H9 (cell line): ENCODE data around the gene ADRB1. TPM values are rescaled to one million over a fixed set of nuclear protein-coding genes. Genes with fewer than 3 reads are reported as not detected.

Experiments
- DNase-seq: peaks from one replicate; pipeline ENCODE4 v3.0.0-alpha.2; 2017
- H2AFZ ChIP-seq: one replicate; pipeline ENCODE4 v1.6.1; 2013; ENCODE audit warnings: mild to moderate bottlenecking, low read length, control low read depth, moderate library complexity
- H2AK5ac ChIP-seq: 2 replicates; pipeline ENCODE4 v1.6.1; 2013; ENCODE audit warnings: low read length, control low read depth, mixed read lengths; ENCODE audit not compliant: insufficient read length
- H2BK120ac ChIP-seq: one replicate; pipeline ENCODE4 v1.6.1; 2013; ENCODE audit warnings: low read depth, mild to moderate bottlenecking, low read length, control low read depth, inconsistent platforms; ENCODE audit not compliant: poor library complexity, severe bottlenecking
- H2BK12ac ChIP-seq: 2 replicates; pipeline ENCODE4 v1.6.1; 2013; ENCODE audit warnings: low read length, control low read depth, mixed read lengths, low read depth; ENCODE audit not compliant: insufficient read length
- H2BK15ac ChIP-seq: 2 replicates; pipeline ENCODE4 v1.6.1; 2013; ENCODE audit warnings: low read depth, low read length, control low read depth
- H2BK20ac ChIP-seq: one replicate; pipeline ENCODE4 v1.6.1; 2013; ENCODE audit warnings: low read depth, mild to moderate bottlenecking, low read length, control low read depth, inconsistent platforms; ENCODE audit not compliant: poor library complexity, severe bottlenecking
- H2BK5ac ChIP-seq: 2 replicates; pipeline ENCODE4 v1.6.1; 2013; ENCODE audit warnings: low read length, control low read depth, mixed read lengths; ENCODE audit not compliant: insufficient read length
- H3K14ac ChIP-seq: 2 replicates; pipeline ENCODE4 v1.6.1; 2013; ENCODE audit warnings: low read length, control low read depth; ENCODE audit not compliant: insufficient read depth
- H3K18ac ChIP-seq: 2 replicates; pipeline ENCODE4 v1.6.1; 2013; ENCODE audit warnings: low read depth, mild to moderate bottlenecking, mixed read lengths, low read length, control low read depth; ENCODE audit not compliant: insufficient read length
- H3K23ac ChIP-seq: 2 replicates; pipeline ENCODE4 v1.6.1; 2013; ENCODE audit warnings: low read length, control low read depth, mixed read lengths, low read depth; ENCODE audit not compliant: insufficient read length
- H3K23me2 ChIP-seq: 2 replicates; pipeline ENCODE4 v1.6.1; 2013; ENCODE audit warnings: low read depth, mild to moderate bottlenecking, mixed read lengths, low read length, control low read depth; ENCODE audit not compliant: insufficient read length, poor library complexity, severe bottlenecking
- H3K27ac ChIP-seq: 2 replicates; pipeline ENCODE4 v1.5.1; 2013; ENCODE audit warnings: low read length, control low read depth, mixed read lengths, low read depth; ENCODE audit not compliant: insufficient read length
- H3K27me3 ChIP-seq: 2 replicates; pipeline ENCODE4 v1.6.1; 2013; ENCODE audit warnings: low read length, control low read depth, inconsistent platforms; ENCODE audit not compliant: insufficient read depth
- H3K4ac ChIP-seq: 2 replicates; pipeline ENCODE4 v1.6.1; 2013; ENCODE audit warnings: low read depth, mild to moderate bottlenecking, control low read depth, inconsistent platforms, low read length, moderate library complexity
- H3K4me1 ChIP-seq: 2 replicates; pipeline ENCODE4 v1.6.1; 2013; ENCODE audit warnings: low read length, control low read depth, inconsistent platforms; ENCODE audit not compliant: insufficient read depth
- H3K4me2 ChIP-seq: 2 replicates; pipeline ENCODE4 v1.6.1; 2013; ENCODE audit warnings: low read length, control low read depth, mixed read lengths; ENCODE audit not compliant: insufficient read length, insufficient read depth
- H3K56ac ChIP-seq: 2 replicates; pipeline ENCODE4 v1.6.1; 2013; ENCODE audit warnings: low read depth, mild to moderate bottlenecking, mixed read lengths, low read length, control low read depth; ENCODE audit not compliant: insufficient read length
- H3K79me1 ChIP-seq: 2 replicates; pipeline ENCODE4 v1.6.1; 2013; ENCODE audit warnings: low read depth, mild to moderate bottlenecking, moderate library complexity, low read length, control low read depth, inconsistent platforms; ENCODE audit not compliant: insufficient read depth, poor library complexity, severe bottlenecking
- H3K79me2 ChIP-seq: 2 replicates; pipeline ENCODE4 v1.6.1; 2013; ENCODE audit warnings: low read length, control low read depth, inconsistent platforms; ENCODE audit not compliant: insufficient read depth
- H3K9ac ChIP-seq: 2 replicates; pipeline ENCODE4 v1.6.1; 2013; ENCODE audit warnings: low read length, control low read depth, mixed read lengths; ENCODE audit not compliant: insufficient read length; ENCODE audit errors: extremely low read depth
- H3K9me3 ChIP-seq: one replicate; pipeline ENCODE4 v1.6.1; 2013; ENCODE audit warnings: low read depth, low read length, inconsistent platforms; ENCODE audit not compliant: control insufficient read depth
- H3T11ph ChIP-seq: one replicate; pipeline ENCODE4 v1.6.1; 2013; ENCODE audit warnings: mild to moderate bottlenecking, low read length, control low read depth, inconsistent platforms
- H4K20me1 ChIP-seq: one replicate; pipeline ENCODE4 v1.6.1; 2013; ENCODE audit not compliant: control insufficient read depth, insufficient read length, insufficient read depth
- H4K5ac ChIP-seq: 2 replicates; pipeline ENCODE4 v1.6.1; 2013; ENCODE audit warnings: low read depth, mild to moderate bottlenecking, mixed read lengths, low read length, control low read depth; ENCODE audit not compliant: insufficient read length
- H4K8ac ChIP-seq: replicated peaks from 2 replicates; pipeline ENCODE4 v1.6.1; 2013; ENCODE audit warnings: low read length, control low read depth, mixed read lengths, low read depth; ENCODE audit not compliant: insufficient read length
- H4K91ac ChIP-seq: 2 replicates; pipeline ENCODE4 v1.6.1; 2013; ENCODE audit warnings: low read depth, mild to moderate bottlenecking, moderate library complexity, mixed read lengths, low read length, control low read depth; ENCODE audit not compliant: insufficient read length
- H3K27ac Mint-ChIP-seq, 3 experiments: 2 replicates in 2 of 3; 3 replicates in 1 of 3; pipeline ENCODE4 v1.8.0; 2020 to 2021; ENCODE audit warnings: mixed read lengths in 3 of 3, mild to moderate bottlenecking in 1 of 3, moderate library complexity in 1 of 3
- H3K27me3 Mint-ChIP-seq: 2 replicates; pipeline ENCODE4 v1.8.0; 2021; ENCODE audit warnings: low read depth, mild to moderate bottlenecking, moderate library complexity, mixed read lengths
- H3K36me3 Mint-ChIP-seq, 3 experiments: 2 replicates in 2 of 3; 3 replicates in 1 of 3; pipeline ENCODE4 v1.8.0; 2020 to 2021; ENCODE audit warnings: low read depth in 3 of 3, mixed read lengths in 3 of 3; ENCODE audit not compliant: insufficient read depth in 1 of 3
- H3K4me1 Mint-ChIP-seq, 2 experiments: 2 replicates each; pipeline ENCODE4 v1.8.0; 2020; ENCODE audit warnings: mixed read lengths in 2 of 2
- H3K4me3 Mint-ChIP-seq, 2 experiments: 2 replicates in 1 of 2; 3 replicates in 1 of 2; pipeline ENCODE4 v1.8.0; 2020 to 2021; ENCODE audit warnings: mild to moderate bottlenecking in 2 of 2, mixed read lengths in 2 of 2, moderate library complexity in 1 of 2
- H3K9me3 Mint-ChIP-seq, 2 experiments: 2 replicates in 1 of 2; 3 replicates in 1 of 2; pipeline ENCODE4 v1.8.0; 2020; ENCODE audit warnings: mild to moderate bottlenecking in 2 of 2, mixed read lengths in 2 of 2, moderate library complexity in 1 of 2
- WGBS: extraction: QIAGEN DNeasy Blood & Tissue Kit; methylation state at CpG from one replicate; pipeline ENCODE4 v1.1.7; 2013; ENCODE audit warnings: missing lambda C conversion rate, low lambda C conversion rate, mixed read lengths; ENCODE audit not compliant: insufficient read length; ENCODE audit errors: extremely low coverage; 5-methylcytosine and 5-hydroxymethylcytosine counted together
- total RNA-seq: library from RNA; stranded (reverse); gene quantifications from 2 replicates; pipeline ENCODE4 v1.2.1, GENCODE V29; 2021
- TF ChIP-seq, protein P1 (sequence below): fragments of 200-600 bp; sonication (generic); conservative IDR thresholded peaks from 3 replicates; pipeline ENCODE4 v1.8.0; 2021; ENCODE audit warnings: antibody characterized with exemption, mild to moderate bottlenecking

The ADRB1 gene
- total RNA-seq, 1 experiment from 2014 or later: 0.13 TPM

DNA sequence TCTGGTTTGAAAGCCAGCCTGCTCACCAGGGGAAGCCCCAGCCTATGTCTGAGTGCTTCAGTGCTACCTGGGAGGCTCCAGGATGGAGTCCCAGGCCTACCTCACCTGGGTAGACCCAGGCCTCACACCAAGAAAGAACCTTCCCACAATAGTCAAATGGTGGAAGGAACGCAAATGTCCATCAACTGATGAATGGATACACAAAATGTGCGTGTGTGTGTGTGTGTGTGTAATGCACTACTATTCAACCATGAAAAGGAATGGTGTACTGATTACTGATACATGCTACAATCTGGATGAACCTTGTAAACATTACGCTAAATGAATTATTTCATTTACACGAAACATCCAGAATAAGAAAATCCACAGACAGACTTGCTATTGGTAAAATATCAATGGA is 15.2 kb upstream of the ADRB1 start:
- Histone ChIP-seq H3K23ac (no peak overlapping the region), H2BK20ac (no peak overlapping the region), H2BK120ac (no peak overlapping the region), H4K91ac (no peak overlapping the region), H3K4me2 (no peak overlapping the region), H2BK5ac (no peak overlapping the region), H4K5ac (no peak overlapping the region), H4K8ac (no peak overlapping the region), H3K4ac (no peak overlapping the region), H3K79me2 (no peaks in the 10 kb centered on the region), H2BK12ac (no peak overlapping the region), H3K23me2 (no peaks in the 10 kb centered on the region), H3K56ac (no peak overlapping the region), H3K79me1 (no peaks in the 10 kb centered on the region), H2BK15ac (no peak overlapping the region), H3T11ph (no peak overlapping the region), H3K27me3 (no peaks in the 10 kb centered on the region; the same call in 1 of the 2 replicates), H3K4me1 (no peaks in the 10 kb centered on the region), H4K20me1 (no peaks in the 10 kb centered on the region), H3K9me3 (no peaks in the 10 kb centered on the region), H2AK5ac (no peak overlapping the region), H2AFZ (no peak overlapping the region), H3K18ac (no peak overlapping the region), H3K27ac (no peak overlapping the region), H3K9ac (no peak overlapping the region), H3K14ac (no peak overlapping the region)
- no CpG with 5 or more reads among the region's 4 CpGs for WGBS
- Mint-ChIP-seq H3K36me3 (no peaks in the 10 kb centered on the region), H3K27me3 (peaks cover 8% of the 10 kb centered on the region), H3K4me1 (peaks cover 0 to 6% of the 10 kb centered on the region in 2 experiments; a peak in 3 of 4 replicates), H3K27ac (no peak overlapping the region), H3K4me3 (no peak overlapping the region), H3K9me3 (no peaks in the 10 kb centered on the region)
- DNase-seq: no peak
- TF ChIP-seq, protein P1, sequence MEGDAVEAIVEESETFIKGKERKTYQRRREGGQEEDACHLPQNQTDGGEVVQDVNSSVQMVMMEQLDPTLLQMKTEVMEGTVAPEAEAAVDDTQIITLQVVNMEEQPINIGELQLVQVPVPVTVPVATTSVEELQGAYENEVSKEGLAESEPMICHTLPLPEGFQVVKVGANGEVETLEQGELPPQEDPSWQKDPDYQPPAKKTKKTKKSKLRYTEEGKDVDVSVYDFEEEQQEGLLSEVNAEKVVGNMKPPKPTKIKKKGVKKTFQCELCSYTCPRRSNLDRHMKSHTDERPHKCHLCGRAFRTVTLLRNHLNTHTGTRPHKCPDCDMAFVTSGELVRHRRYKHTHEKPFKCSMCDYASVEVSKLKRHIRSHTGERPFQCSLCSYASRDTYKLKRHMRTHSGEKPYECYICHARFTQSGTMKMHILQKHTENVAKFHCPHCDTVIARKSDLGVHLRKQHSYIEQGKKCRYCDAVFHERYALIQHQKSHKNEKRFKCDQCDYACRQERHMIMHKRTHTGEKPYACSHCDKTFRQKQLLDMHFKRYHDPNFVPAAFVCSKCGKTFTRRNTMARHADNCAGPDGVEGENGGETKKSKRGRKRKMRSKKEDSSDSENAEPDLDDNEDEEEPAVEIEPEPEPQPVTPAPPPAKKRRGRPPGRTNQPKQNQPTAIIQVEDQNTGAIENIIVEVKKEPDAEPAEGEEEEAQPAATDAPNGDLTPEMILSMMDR: no peak
